Activated naive CD4-positive, alpha-beta T cell treated with anti-CD3 and anti-CD28 coated beads for 36 hours (primary cell): ENCODE measurements around the gene ARHGEF28. TPM values are rescaled to one million over a fixed set of nuclear protein-coding genes. Genes with fewer than 3 reads are reported as not detected.

ENCODE experiments used
- CTCF ChIA-PET: fragments of 350-600 bp; sonication (Branson Sonifier 250); formaldehyde crosslinking; loops from one replicate; lab custom pipeline; 2021; ENCODE audit warnings: antibody characterized with exemption; lab: Charles Lee
- DNase-seq: peaks from one replicate; pipeline ENCODE4 v3.0.0-alpha.2; 2020
- H3K27ac Mint-ChIP-seq: one replicate; pipeline ENCODE4 v1.8.0; 2021; ENCODE audit warnings: mild to moderate bottlenecking, mixed read lengths
- H3K27me3 Mint-ChIP-seq: one replicate; pipeline ENCODE4 v1.8.0; 2021; ENCODE audit warnings: low read depth, mixed read lengths
- H3K36me3 Mint-ChIP-seq: one replicate; pipeline ENCODE4 v1.8.0; 2021; ENCODE audit warnings: low read depth, mixed read lengths
- H3K4me1 Mint-ChIP-seq: one replicate; pipeline ENCODE4 v1.8.0; 2021; ENCODE audit warnings: low read depth, mixed read lengths
- H3K4me3 Mint-ChIP-seq: one replicate; pipeline ENCODE4 v1.8.0; 2021; ENCODE audit warnings: mild to moderate bottlenecking, moderate library complexity, mixed read lengths
- H3K9me3 Mint-ChIP-seq: one replicate; pipeline ENCODE4 v1.8.0; 2021; ENCODE audit warnings: mixed read lengths
- intact Hi-C: fragments of 100-400 bp; cut with micrococcal nuclease; formaldehyde crosslinking; loops from one replicate; pipeline ENCODE4 v1.15.1; 2023
- total RNA-seq, 2 experiments: library from RNA; stranded (reverse); gene quantifications; one replicate each; pipeline ENCODE4 v1.2.3, GENCODE V29; 2021

Gene ARHGEF28
- total RNA-seq, 2 experiments from 2014 or later, result not detected

DNA sequence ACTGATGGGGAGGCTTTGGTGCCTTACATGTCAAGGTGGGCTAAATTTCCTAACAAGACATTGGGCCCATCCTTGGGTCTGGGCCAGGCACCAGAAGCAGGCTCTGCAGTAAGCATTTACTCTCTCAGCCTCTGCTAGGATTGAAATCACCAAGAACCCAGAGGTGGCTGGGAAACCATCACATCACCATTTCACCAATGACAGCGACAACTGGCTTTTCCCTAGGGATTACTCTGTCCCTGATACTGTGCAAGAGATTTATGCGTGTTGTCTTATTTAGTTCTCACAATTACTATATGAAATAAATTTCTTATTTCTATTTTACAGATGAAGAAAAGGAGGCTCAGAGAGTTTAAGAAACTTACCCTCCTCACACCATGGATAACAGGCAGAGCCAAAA, 342.2 kb downstream of the ARHGEF28 start:
- Mint-ChIP-seq H3K27me3 (peaks cover 6% of the 10 kb centered on the region), H3K27ac (no peak overlapping the region), H3K9me3 (no peaks in the 10 kb centered on the region), H3K36me3 (no peaks in the 10 kb centered on the region), H3K4me3 (no peak overlapping the region), H3K4me1 (no peaks in the 10 kb centered on the region)
- intact Hi-C loops, result no loop called here
- no peak for DNase-seq
- CTCF ChIA-PET, result no interaction called here

GRCh38 chr5:73968729-73969128, 342.7 kb downstream of the ARHGEF28 start:
- intact Hi-C loops, result no loop called here
- Mint-ChIP-seq H3K36me3 (no peaks in the 10 kb centered on the region), H3K4me3 (no peak overlapping the region), H3K27me3 (peaks cover 6% of the 10 kb centered on the region), H3K9me3 (no peaks in the 10 kb centered on the region), H3K27ac (no peak overlapping the region), H3K4me1 (no peaks in the 10 kb centered on the region)
- CTCF ChIA-PET, result no interaction called here
- DNase-seq, result no peak

GRCh38 chr5:73969195-73970036, 343.4 kb downstream of the ARHGEF28 start:
- peaks cover 6% of the 10 kb centered on the region for H3K27me3 Mint-ChIP-seq
- H3K27ac Mint-ChIP-seq, result no peak overlapping the region
- DNase-seq, result no peak
- intact Hi-C loops, result no loop called here
- no peaks in the 10 kb centered on the region for H3K36me3 Mint-ChIP-seq
- no peak overlapping the region for H3K4me3 Mint-ChIP-seq
- no peaks in the 10 kb centered on the region for H3K9me3 Mint-ChIP-seq
- no peaks in the 10 kb centered on the region for H3K4me1 Mint-ChIP-seq
- CTCF ChIA-PET, result no interaction called here

DNA sequence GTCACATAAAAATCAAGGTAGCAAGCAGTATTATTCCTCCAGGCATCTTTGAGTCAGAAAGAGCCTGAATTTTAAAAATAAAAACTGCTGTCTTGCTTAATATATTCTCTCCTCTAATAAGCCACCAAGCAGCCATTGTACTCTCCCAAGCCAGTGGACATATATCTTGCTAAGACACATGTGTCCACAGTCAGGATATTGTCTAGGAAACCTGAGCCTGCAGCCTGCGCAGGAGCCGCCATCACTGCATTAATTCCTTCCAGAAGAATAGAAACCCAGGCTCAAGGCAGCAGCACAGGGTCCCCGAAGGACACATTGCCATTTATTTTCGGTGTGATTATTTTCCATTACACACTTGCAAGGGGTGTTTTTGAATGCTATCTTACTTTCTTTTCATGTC, 345.3 kb downstream of the ARHGEF28 start:
- no peaks in the 10 kb centered on the region for H3K9me3 Mint-ChIP-seq
- H3K4me3 Mint-ChIP-seq, result no peak overlapping the region
- H3K27ac Mint-ChIP-seq, result no peak overlapping the region
- no peaks in the 10 kb centered on the region for H3K36me3 Mint-ChIP-seq
- H3K27me3 Mint-ChIP-seq, result peaks cover 5% of the 10 kb centered on the region
- intact Hi-C loops, result no loop called here
- CTCF ChIA-PET, result no interaction called here
- H3K4me1 Mint-ChIP-seq, result no peaks in the 10 kb centered on the region
- no peak for DNase-seq

DNA sequence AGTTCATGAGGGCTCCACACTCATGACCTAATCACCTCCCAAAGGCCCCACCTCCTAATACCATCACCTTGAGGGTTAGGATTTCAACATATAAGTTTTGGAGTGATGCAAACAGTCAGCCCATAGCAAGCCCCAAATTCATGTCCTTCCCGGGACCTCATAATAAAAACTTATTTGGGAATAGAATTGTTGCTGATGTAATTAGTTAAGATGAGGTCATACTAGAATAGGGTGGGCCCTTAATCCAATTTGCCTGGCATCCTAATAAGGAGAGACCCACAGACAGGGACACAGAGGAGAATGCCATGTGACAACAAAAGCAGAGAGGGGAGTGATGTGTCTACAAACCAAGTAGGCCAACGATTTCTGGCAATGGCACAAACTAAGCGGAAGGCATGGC, 347.1 kb downstream of the ARHGEF28 start:
- CTCF ChIA-PET, result no interaction called here
- Mint-ChIP-seq H3K4me3 (no peak overlapping the region), H3K9me3 (no peaks in the 10 kb centered on the region), H3K36me3 (no peaks in the 10 kb centered on the region), H3K4me1 (no peaks in the 10 kb centered on the region), H3K27ac (no peak overlapping the region), H3K27me3 (peaks cover 2% of the 10 kb centered on the region)
- no peak for DNase-seq
- intact Hi-C loops, result no loop called here

GRCh38 chr5:73974871-73975360, 348.9 kb downstream of the ARHGEF28 start:
- H3K27ac Mint-ChIP-seq, result no peak overlapping the region
- no peaks in the 10 kb centered on the region for H3K36me3 Mint-ChIP-seq
- H3K4me1 Mint-ChIP-seq, result no peaks in the 10 kb centered on the region
- intact Hi-C loops, result no loop called here
- no peak for DNase-seq
- CTCF ChIA-PET, result no interaction called here
- H3K4me3 Mint-ChIP-seq, result no peak overlapping the region
- no peaks in the 10 kb centered on the region for H3K9me3 Mint-ChIP-seq
- H3K27me3 Mint-ChIP-seq, result peaks cover 2% of the 10 kb centered on the region

- H3K27me3 Mint-ChIP-seq, result peaks cover 2% of the 10 kb centered on the region
- H3K27ac Mint-ChIP-seq, result no peak overlapping the region
- H3K9me3 Mint-ChIP-seq, result no peaks in the 10 kb centered on the region
- no peak for DNase-seq
- intact Hi-C loops, result no loop called here
- no peaks in the 10 kb centered on the region for H3K36me3 Mint-ChIP-seq
- H3K4me1 Mint-ChIP-seq, result no peaks in the 10 kb centered on the region
- CTCF ChIA-PET, result no interaction called here
- no peak overlapping the region for H3K4me3 Mint-ChIP-seq
These were observed 349.8 kb downstream of the ARHGEF28 start for GRCh38 chr5:73975845-73976244.

GRCh38 chr5:73977146-73977545, 351.1 kb downstream of the ARHGEF28 start:
- H3K9me3 Mint-ChIP-seq, result no peaks in the 10 kb centered on the region
- no peaks in the 10 kb centered on the region for H3K27me3 Mint-ChIP-seq
- no peak for DNase-seq
- H3K4me3 Mint-ChIP-seq, result no peak overlapping the region
- no peak overlapping the region for H3K27ac Mint-ChIP-seq
- no peaks in the 10 kb centered on the region for H3K36me3 Mint-ChIP-seq
- no peaks in the 10 kb centered on the region for H3K4me1 Mint-ChIP-seq
- CTCF ChIA-PET, result interaction anchor here (1.1 to 1.3 kb wide), 2 partner anchors 10 to 32 kb away, joined by 3 read pairs; no protein-coding TSS in a partner anchor
- intact Hi-C loops, result no loop called here

DNA sequence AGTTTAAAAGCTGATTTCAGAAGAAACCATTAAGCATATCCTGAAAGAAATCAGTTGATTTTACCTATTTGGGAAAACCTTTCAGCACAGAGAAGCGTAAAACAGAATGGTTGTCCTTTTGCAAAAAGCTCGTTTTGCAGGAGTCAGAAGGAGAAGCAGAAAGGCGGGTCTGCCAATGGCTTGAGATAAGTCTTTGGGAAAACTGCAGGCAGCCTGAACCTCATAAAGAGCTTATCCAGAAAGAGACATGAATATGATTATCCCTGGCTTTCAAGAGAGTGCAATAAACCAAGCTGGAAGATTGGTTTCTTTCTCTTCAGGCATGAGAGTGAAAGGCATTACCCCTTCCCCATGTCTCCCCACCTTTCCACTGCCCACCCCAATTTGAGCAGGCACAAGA, 353.3 kb downstream of the ARHGEF28 start:
- intact Hi-C loops, result no loop called here
- H3K4me1 Mint-ChIP-seq, result no peaks in the 10 kb centered on the region
- H3K4me3 Mint-ChIP-seq, result no peak overlapping the region
- no peak for DNase-seq
- no peaks in the 10 kb centered on the region for H3K9me3 Mint-ChIP-seq
- H3K36me3 Mint-ChIP-seq, result no peaks in the 10 kb centered on the region
- CTCF ChIA-PET, result no interaction called here
- H3K27me3 Mint-ChIP-seq, result peaks cover 4% of the 10 kb centered on the region
- no peak overlapping the region for H3K27ac Mint-ChIP-seq

DNA sequence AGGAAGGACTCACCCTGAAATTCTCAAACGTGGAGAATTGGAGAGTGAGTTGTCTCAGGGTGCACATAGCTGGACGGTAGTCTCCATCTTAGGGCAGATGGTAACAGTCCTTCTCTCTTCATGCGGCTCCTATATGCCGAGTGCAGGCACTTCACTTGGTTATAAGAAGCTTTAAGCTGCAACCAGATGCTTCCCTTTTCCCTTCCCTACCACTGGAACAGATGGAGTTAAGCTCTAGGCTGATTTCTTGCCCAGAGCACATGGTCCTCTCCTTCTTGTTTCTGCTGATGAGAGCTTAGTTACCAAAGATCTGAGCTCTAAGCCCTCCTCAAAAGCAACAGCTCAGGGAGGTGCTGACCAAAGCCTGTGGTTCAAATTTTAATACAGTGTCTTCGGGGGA, 355.7 kb downstream of the ARHGEF28 start:
- intact Hi-C loops, result no loop called here
- H3K27ac Mint-ChIP-seq, result no peak overlapping the region
- no peaks in the 10 kb centered on the region for H3K36me3 Mint-ChIP-seq
- peaks cover 8% of the 10 kb centered on the region for H3K27me3 Mint-ChIP-seq
- CTCF ChIA-PET, result interaction anchor here (0.9 kb wide), 1 partner anchor 9 kb away, joined by 5 read pairs; no protein-coding TSS in a partner anchor
- no peak for DNase-seq
- H3K4me1 Mint-ChIP-seq, result no peaks in the 10 kb centered on the region
- no peaks in the 10 kb centered on the region for H3K9me3 Mint-ChIP-seq
- H3K4me3 Mint-ChIP-seq, result no peak overlapping the region

GRCh38 chr5:73983644-73984043, 357.6 kb downstream of the ARHGEF28 start:
- no peak overlapping the region for H3K4me3 Mint-ChIP-seq
- intact Hi-C loops, result no loop called here
- no peaks in the 10 kb centered on the region for H3K4me1 Mint-ChIP-seq
- no peak for DNase-seq
- H3K27me3 Mint-ChIP-seq, result peaks cover 8% of the 10 kb centered on the region
- no peaks in the 10 kb centered on the region for H3K36me3 Mint-ChIP-seq
- no peaks in the 10 kb centered on the region for H3K9me3 Mint-ChIP-seq
- H3K27ac Mint-ChIP-seq, result no peak overlapping the region
- CTCF ChIA-PET, result no interaction called here

GRCh38 chr5:73985145-73985544, 359.1 kb downstream of the ARHGEF28 start:
- no peak overlapping the region for H3K27ac Mint-ChIP-seq
- H3K9me3 Mint-ChIP-seq, result no peaks in the 10 kb centered on the region
- H3K27me3 Mint-ChIP-seq, result peaks cover 13% of the 10 kb centered on the region
- H3K36me3 Mint-ChIP-seq, result no peaks in the 10 kb centered on the region
- no peak overlapping the region for H3K4me3 Mint-ChIP-seq
- H3K4me1 Mint-ChIP-seq, result no peaks in the 10 kb centered on the region
- CTCF ChIA-PET, result no interaction called here
- intact Hi-C loops, result no loop called here
- DNase-seq, result no peak

GRCh38 chr5:73986729-73987128, 360.7 kb downstream of the ARHGEF28 start:
- H3K27ac Mint-ChIP-seq, result no peak overlapping the region
- H3K9me3 Mint-ChIP-seq, result no peaks in the 10 kb centered on the region
- no peak for DNase-seq
- intact Hi-C loops, result no loop called here
- H3K4me3 Mint-ChIP-seq, result no peak overlapping the region
- no peaks in the 10 kb centered on the region for H3K36me3 Mint-ChIP-seq
- no peaks in the 10 kb centered on the region for H3K4me1 Mint-ChIP-seq
- CTCF ChIA-PET, result no interaction called here
- peaks cover 16% of the 10 kb centered on the region for H3K27me3 Mint-ChIP-seq
